ENCODE data around the gene LMF2.

Gene LMF2

GRCh38 chr22:50518606-50519005 lies 11.1 kb upstream of the LMF2 start:
- Histone ChIP-seq H3K36me3 (ENCODE audit: control insufficient read depth, low read length) (peaks cover 77% of the 10 kb centered on the region), H4K20me1 (ENCODE audit: control insufficient read depth, insufficient read depth, low read depth, low read length) (0 out of 2 replicates have a peak, but pooled peaks cover 3% of the 10 kb centered on the region), H3K27ac (ENCODE audit: low read depth, low read length) (no peak overlapping the region), H3K27me3 (ENCODE audit: control insufficient read depth, low read length) (no peaks in the 10 kb centered on the region), H3K9me3 (ENCODE audit: control insufficient read depth, insufficient read depth, low read length) (no peaks in the 10 kb centered on the region), H3F3A (ENCODE audit: control insufficient read depth, insufficient read depth) (no peaks in the 10 kb centered on the region), H3K4me2 (ENCODE audit: low read length) (no peak overlapping the region), H3K79me2 (ENCODE audit: control insufficient read depth, low read length) (peaks cover 70% of the 10 kb centered on the region), H3K4me3 (ENCODE audit: low read length) (no peak overlapping the region), H3K4me1 (ENCODE audit: control insufficient read depth, low read length) (peaks cover under 1% of the 10 kb centered on the region), H3K9me2 (replicated peaks; ENCODE audit: control insufficient read depth, low read length) (no peaks in the 10 kb centered on the region)
- no peak for TF ChIP-seq EZH2phosphoT487 (IDR thresholded peaks at IDR 0.05; ENCODE audit: borderline replicate concordance, low read length)
- TF ChIP-seq CTCF (IDR thresholded peaks at IDR 0.05; ENCODE audit: low read depth, low read length, poor library complexity, severe bottlenecking) = no peak

GRCh38 chr22:50517495-50518260 lies 10.2 kb upstream of the LMF2 start:
- no peaks in the 10 kb centered on the region for H3K4me1 ChIP-seq (ENCODE audit: control insufficient read depth, low read length)
- H3K9me2 ChIP-seq (replicated peaks; ENCODE audit: control insufficient read depth, low read length) = no peaks in the 10 kb centered on the region
- H3K79me2 ChIP-seq (ENCODE audit: control insufficient read depth, low read length) = peaks cover 70% of the 10 kb centered on the region
- H3K9me3 ChIP-seq (ENCODE audit: control insufficient read depth, insufficient read depth, low read length) = no peaks in the 10 kb centered on the region
- H3K36me3 ChIP-seq (ENCODE audit: control insufficient read depth, low read length) = peaks cover 74% of the 10 kb centered on the region
- no peaks in the 10 kb centered on the region for H3K27me3 ChIP-seq (ENCODE audit: control insufficient read depth, low read length)
- no peak overlapping the region for H3K27ac ChIP-seq (ENCODE audit: low read depth, low read length)
- TF ChIP-seq EZH2phosphoT487 (IDR thresholded peaks at IDR 0.05; ENCODE audit: borderline replicate concordance, low read length) = no peak
- TF ChIP-seq CTCF (IDR thresholded peaks at IDR 0.05; ENCODE audit: low read depth, low read length, poor library complexity, severe bottlenecking) = no peak
- no peak overlapping the region for H3K4me3 ChIP-seq (ENCODE audit: low read length)
- H4K20me1 ChIP-seq (ENCODE audit: control insufficient read depth, insufficient read depth, low read depth, low read length) = peaks cover 7% of the 10 kb centered on the region; the same call in 1 of the 2 replicates
- H3K4me2 ChIP-seq (ENCODE audit: low read length) = no peak overlapping the region
- H3F3A ChIP-seq (ENCODE audit: control insufficient read depth, insufficient read depth) = no peaks in the 10 kb centered on the region

- Histone ChIP-seq H3K4me3 (ENCODE audit: low read length) (no peak overlapping the region), H3K79me2 (ENCODE audit: control insufficient read depth, low read length) (peaks cover 70% of the 10 kb centered on the region), H3K9me2 (replicated peaks; ENCODE audit: control insufficient read depth, low read length) (no peaks in the 10 kb centered on the region), H3K27me3 (ENCODE audit: control insufficient read depth, low read length) (no peaks in the 10 kb centered on the region), H3K36me3 (ENCODE audit: control insufficient read depth, low read length) (peaks cover 74% of the 10 kb centered on the region), H3F3A (ENCODE audit: control insufficient read depth, insufficient read depth) (no peaks in the 10 kb centered on the region), H3K9me3 (ENCODE audit: control insufficient read depth, insufficient read depth, low read length) (no peaks in the 10 kb centered on the region), H3K27ac (ENCODE audit: low read depth, low read length) (no peak overlapping the region), H4K20me1 (ENCODE audit: control insufficient read depth, insufficient read depth, low read depth, low read length) (peaks cover 7% of the 10 kb centered on the region; the same call in 1 of the 2 replicates), H3K4me1 (ENCODE audit: control insufficient read depth, low read length) (no peaks in the 10 kb centered on the region), H3K4me2 (ENCODE audit: low read length) (no peak overlapping the region)
- TF ChIP-seq CTCF (IDR thresholded peaks at IDR 0.05; ENCODE audit: low read depth, low read length, poor library complexity, severe bottlenecking) (no peak), EZH2phosphoT487 (IDR thresholded peaks at IDR 0.05; ENCODE audit: borderline replicate concordance, low read length) (no peak)
Observed at GRCh38 chr22:50516891-50517290, 9.4 kb upstream of the LMF2 start.
